SK-N-SH treated with all-trans-retinoic acid at 6 μM for 48 hours (cell line): Measurements from ENCODE around the gene MED27.

Source experiments
- ATAC-seq: fragments of 200-7000 bp; cut with Tn5 transposase; 3 replicates; pipeline ENCODE4 v1.9.1; 2020; ENCODE audit warnings: mild to moderate bottlenecking, moderate library complexity
- BACH2 ChIP-seq: fragments of 250-450 bp; sonication (Bioruptor Pico); IDR thresholded peaks from 2 replicates; pipeline ENCODE4 v1.9.0; 2021; ENCODE audit warnings: mild to moderate bottlenecking, borderline replicate concordance
- CREB5 ChIP-seq: fragments of 250-450 bp; sonication (Bioruptor Pico); IDR thresholded peaks from 2 replicates; pipeline ENCODE4 v1.5.1; 2020; ENCODE audit warnings: low read depth, mild to moderate bottlenecking, moderate library complexity
- CSDC2 ChIP-seq: fragments of 250-450 bp; sonication (Bioruptor Pico); IDR thresholded peaks from 2 replicates; pipeline ENCODE4 v1.5.0; 2020; ENCODE audit warnings: mild to moderate bottlenecking, moderate library complexity
- ESRRG ChIP-seq: fragments of 250-450 bp; sonication (Bioruptor Pico); IDR thresholded peaks from 2 replicates; pipeline ENCODE4 v1.6.1; 2021; ENCODE audit warnings: mild to moderate bottlenecking
- GLIS3 ChIP-seq: fragments of 250-450 bp; sonication (Bioruptor Pico); IDR thresholded peaks from 2 replicates; pipeline ENCODE4 v1.5.0; 2020; ENCODE audit warnings: mild to moderate bottlenecking, moderate library complexity
- ISL1 ChIP-seq: fragments of 250-450 bp; sonication (Bioruptor Pico); IDR thresholded peaks from 2 replicates; pipeline ENCODE4 v2.1.2; 2022; ENCODE audit warnings: mild to moderate bottlenecking, moderate library complexity
- OSR1 ChIP-seq: fragments of 250-450 bp; sonication (Bioruptor Pico); IDR thresholded peaks from 2 replicates; pipeline ENCODE4 v1.8.0; 2022; ENCODE audit warnings: moderate library complexity, mild to moderate bottlenecking, inconsistent platforms
- PATZ1 ChIP-seq: fragments of 250-450 bp; sonication (Bioruptor Pico); IDR thresholded peaks from 2 replicates; pipeline ENCODE4 v1.8.0; 2020; ENCODE audit warnings: mild to moderate bottlenecking, moderate library complexity, borderline replicate concordance
- POU6F1 ChIP-seq: fragments of 250-450 bp; sonication (Bioruptor Pico); IDR thresholded peaks from 2 replicates; pipeline ENCODE4 v1.8.0; 2021; ENCODE audit warnings: low read depth, mild to moderate bottlenecking, moderate library complexity, borderline replicate concordance
- RARB ChIP-seq: fragments of 250-450 bp; sonication (Bioruptor Pico); IDR thresholded peaks from 2 replicates; pipeline ENCODE4 v1.8.0; 2021; ENCODE audit warnings: mild to moderate bottlenecking, moderate library complexity
- SNAI2 ChIP-seq: fragments of 250-450 bp; sonication (Bioruptor Pico); IDR thresholded peaks from 2 replicates; pipeline ENCODE4 v1.5.0; 2020; ENCODE audit warnings: mild to moderate bottlenecking, moderate library complexity
- TCF4 ChIP-seq: fragments of 250-450 bp; sonication (Bioruptor Pico); IDR thresholded peaks from 2 replicates; pipeline ENCODE4 v1.8.0; 2021; ENCODE audit warnings: mild to moderate bottlenecking, moderate library complexity, borderline replicate concordance
- TSHZ2 ChIP-seq: fragments of 250-450 bp; sonication (Bioruptor Pico); IDR thresholded peaks from 2 replicates; pipeline ENCODE4 v1.5.0; 2020; ENCODE audit warnings: mild to moderate bottlenecking, moderate library complexity
- ZFP3 ChIP-seq: fragments of 250-450 bp; sonication (Bioruptor Pico); IDR thresholded peaks from 2 replicates; pipeline ENCODE4 v1.5.0; 2020; ENCODE audit warnings: mild to moderate bottlenecking, moderate library complexity
- ZFP30 ChIP-seq: fragments of 450-650 bp; formaldehyde crosslinking; IDR thresholded peaks from 2 replicates; pipeline ENCODE4 v1.5.0; 2022; ENCODE audit warnings: mild to moderate bottlenecking, moderate library complexity
- ZNF565 ChIP-seq: fragments of 450-650 bp; formaldehyde crosslinking; conservative IDR thresholded peaks from 2 replicates; pipeline ENCODE4 v1.5.0; 2020; ENCODE audit warnings: low read depth, mild to moderate bottlenecking, moderate library complexity
- ZNF70 ChIP-seq: fragments of 450-650 bp; formaldehyde crosslinking; IDR thresholded peaks from 2 replicates; pipeline ENCODE4 v1.5.0; 2020; ENCODE audit warnings: mild to moderate bottlenecking, moderate library complexity
- TF ChIP-seq, protein P1 (sequence below): fragments of 250-450 bp; sonication (Bioruptor Pico); IDR thresholded peaks from 2 replicates; pipeline ENCODE4 v1.5.1; 2021; ENCODE audit warnings: mild to moderate bottlenecking, moderate library complexity

The MED27 gene

DNA sequence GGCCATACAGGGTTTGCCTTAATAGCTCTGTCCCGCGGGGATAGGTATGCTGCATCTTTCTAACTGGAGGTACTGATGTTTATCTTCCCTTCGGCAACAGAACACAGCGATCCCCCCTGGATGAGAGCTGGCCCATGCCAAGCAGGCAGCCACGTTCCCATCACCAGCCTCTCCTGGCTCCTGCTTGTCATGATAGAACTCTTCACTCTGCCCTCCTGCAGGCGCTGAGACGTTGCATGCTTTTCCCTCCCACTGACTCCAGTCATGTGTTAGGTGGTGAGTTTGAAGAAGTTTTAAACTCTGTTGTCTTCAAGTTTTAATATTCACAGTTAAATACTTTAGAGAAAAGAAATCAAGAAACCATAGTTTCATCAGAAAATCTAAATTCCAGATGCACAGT lies 60.0 kb downstream of the MED27 start:
- no peak for ATAC-seq
- TF ChIP-seq RARB (CRISPR knock-in tag), result no peak
- TF ChIP-seq GLIS3 (CRISPR knock-in tag), result no peak
- no peak for TF ChIP-seq ZFP3
- no peak for TF ChIP-seq ISL1
- TF ChIP-seq, protein P1, sequence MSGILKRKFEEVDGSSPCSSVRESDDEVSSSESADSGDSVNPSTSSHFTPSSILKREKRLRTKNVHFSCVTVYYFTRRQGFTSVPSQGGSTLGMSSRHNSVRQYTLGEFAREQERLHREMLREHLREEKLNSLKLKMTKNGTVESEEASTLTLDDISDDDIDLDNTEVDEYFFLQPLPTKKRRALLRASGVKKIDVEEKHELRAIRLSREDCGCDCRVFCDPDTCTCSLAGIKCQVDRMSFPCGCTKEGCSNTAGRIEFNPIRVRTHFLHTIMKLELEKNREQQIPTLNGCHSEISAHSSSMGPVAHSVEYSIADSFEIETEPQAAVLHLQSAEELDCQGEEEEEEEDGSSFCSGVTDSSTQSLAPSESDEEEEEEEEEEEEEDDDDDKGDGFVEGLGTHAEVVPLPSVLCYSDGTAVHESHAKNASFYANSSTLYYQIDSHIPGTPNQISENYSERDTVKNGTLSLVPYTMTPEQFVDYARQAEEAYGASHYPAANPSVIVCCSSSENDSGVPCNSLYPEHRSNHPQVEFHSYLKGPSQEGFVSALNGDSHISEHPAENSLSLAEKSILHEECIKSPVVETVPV (CRISPR knock-in tag), result no peak
- TF ChIP-seq CSDC2 (CRISPR knock-in tag), result no peak

GRCh38 chr9:132018957-132019405 lies 60.7 kb downstream of the MED27 start:
- ATAC-seq, result 0 out of 3 replicates have a peak, but pooled peaks have one; percentile 26
- TF ChIP-seq SNAI2 (CRISPR knock-in tag), result 0 out of 2 replicates have a peak, but pooled peaks have one; percentile 14
- no peak for TF ChIP-seq PATZ1 (CRISPR knock-in tag)
- peak; percentile 67 for TF ChIP-seq TCF4 (CRISPR knock-in tag)
- TF ChIP-seq ZFP30 (CRISPR knock-in tag), result no peak
- TF ChIP-seq RARB (CRISPR knock-in tag), result no peak
- no peak for TF ChIP-seq ESRRG (CRISPR knock-in tag)
- 0 out of 2 replicates have a peak, but pooled peaks have one; percentile 19 for TF ChIP-seq ISL1

GRCh38 chr9:132016456-132016855 lies 63.2 kb downstream of the MED27 start:
- TF ChIP-seq SNAI2 (CRISPR knock-in tag) (no peak), CREB5 (CRISPR knock-in tag) (no peak), BACH2 (CRISPR knock-in tag) (no peak), POU6F1 (CRISPR knock-in tag) (no peak), ZNF70 (CRISPR knock-in tag) (no peak), ZFP30 (CRISPR knock-in tag) (no peak), PATZ1 (CRISPR knock-in tag) (no peak), GLIS3 (CRISPR knock-in tag) (no peak), ZNF565 (no peak), TSHZ2 (CRISPR knock-in tag) (no peak), RARB (CRISPR knock-in tag) (no peak), OSR1 (CRISPR knock-in tag) (no peak), ZFP3 (no peak), CSDC2 (CRISPR knock-in tag) (no peak)
- TF ChIP-seq, protein P1 (CRISPR knock-in tag), result no peak
- TF ChIP-seq, all 23 proteins: peak for 0
- no peak for ATAC-seq
